ENCODE results near the gene GOLGA6D.

The GOLGA6D gene

GRCh38 chr15:75235760-75236729, 46.6 kb upstream of the GOLGA6D start:
- TF ChIP-seq CREB1 (IDR thresholded peaks at IDR 0.05; ENCODE audit: low read depth) (no peak), RAD21 (IDR thresholded peaks at IDR 0.05; ENCODE audit: low read depth) (no peak), TEAD4 (IDR thresholded peaks at IDR 0.05) (no peak), TCF12 (IDR thresholded peaks at IDR 0.05; ENCODE audit: low read depth) (no peak), ZBTB7A (IDR thresholded peaks at IDR 0.05; ENCODE audit: low read depth) (no peak), REST (IDR thresholded peaks at IDR 0.05; ENCODE audit: low read depth) (no peak), TAF1 (IDR thresholded peaks at IDR 0.05; ENCODE audit: low read depth) (no peak), FOXM1 (IDR thresholded peaks at IDR 0.05; ENCODE audit: borderline replicate concordance, low read depth) (no peak), EP300 (IDR thresholded peaks at IDR 0.05; ENCODE audit: borderline replicate concordance) (no peak), CEBPB (IDR thresholded peaks at IDR 0.05) (no peak), YY1 (IDR thresholded peaks at IDR 0.05; ENCODE audit: low read depth) (no peak), EGR1 (IDR thresholded peaks at IDR 0.05) (no peak)
- TF ChIP-seq, protein P1, sequence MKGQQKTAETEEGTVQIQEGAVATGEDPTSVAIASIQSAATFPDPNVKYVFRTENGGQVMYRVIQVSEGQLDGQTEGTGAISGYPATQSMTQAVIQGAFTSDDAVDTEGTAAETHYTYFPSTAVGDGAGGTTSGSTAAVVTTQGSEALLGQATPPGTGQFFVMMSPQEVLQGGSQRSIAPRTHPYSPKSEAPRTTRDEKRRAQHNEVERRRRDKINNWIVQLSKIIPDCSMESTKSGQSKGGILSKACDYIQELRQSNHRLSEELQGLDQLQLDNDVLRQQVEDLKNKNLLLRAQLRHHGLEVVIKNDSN (IDR thresholded peaks at IDR 0.05) = no peak
- TF ChIP-seq, protein P2, sequence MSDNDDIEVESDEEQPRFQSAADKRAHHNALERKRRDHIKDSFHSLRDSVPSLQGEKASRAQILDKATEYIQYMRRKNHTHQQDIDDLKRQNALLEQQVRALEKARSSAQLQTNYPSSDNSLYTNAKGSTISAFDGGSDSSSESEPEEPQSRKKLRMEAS (IDR thresholded peaks at IDR 0.05) = no peak

GRCh38 chr15:75237316-75237982, 45.2 kb upstream of the GOLGA6D start:
- TF ChIP-seq ZBTB7A (IDR thresholded peaks at IDR 0.05; ENCODE audit: low read depth) (no peak), TEAD4 (IDR thresholded peaks at IDR 0.05) (no peak), TCF12 (IDR thresholded peaks at IDR 0.05; ENCODE audit: low read depth) (no peak), EP300 (IDR thresholded peaks at IDR 0.05; ENCODE audit: borderline replicate concordance) (no peak), TAF1 (IDR thresholded peaks at IDR 0.05; ENCODE audit: low read depth) (no peak), EGR1 (IDR thresholded peaks at IDR 0.05) (no peak), REST (IDR thresholded peaks at IDR 0.05; ENCODE audit: low read depth) (no peak), CREB1 (IDR thresholded peaks at IDR 0.05; ENCODE audit: low read depth) (no peak), FOXM1 (IDR thresholded peaks at IDR 0.05; ENCODE audit: borderline replicate concordance, low read depth) (no peak), CEBPB (IDR thresholded peaks at IDR 0.05) (no peak), NFIC (IDR thresholded peaks at IDR 0.05) (no peak), RAD21 (IDR thresholded peaks at IDR 0.05; ENCODE audit: low read depth) (no peak)
- TF ChIP-seq, protein P1 (IDR thresholded peaks at IDR 0.05) = no peak
- TF ChIP-seq, protein P2 (IDR thresholded peaks at IDR 0.05) = no peak

- TF ChIP-seq TCF12 (IDR thresholded peaks at IDR 0.05; ENCODE audit: low read depth) (no peak), REST (IDR thresholded peaks at IDR 0.05; ENCODE audit: low read depth) (no peak), NFIC (IDR thresholded peaks at IDR 0.05) (no peak), EP300 (IDR thresholded peaks at IDR 0.05; ENCODE audit: borderline replicate concordance) (no peak), TAF1 (IDR thresholded peaks at IDR 0.05; ENCODE audit: low read depth) (no peak), ZBTB7A (IDR thresholded peaks at IDR 0.05; ENCODE audit: low read depth) (no peak), CEBPB (IDR thresholded peaks at IDR 0.05) (no peak), YY1 (IDR thresholded peaks at IDR 0.05; ENCODE audit: low read depth) (no peak), RAD21 (IDR thresholded peaks at IDR 0.05; ENCODE audit: low read depth) (no peak), TEAD4 (IDR thresholded peaks at IDR 0.05) (no peak), FOXM1 (IDR thresholded peaks at IDR 0.05; ENCODE audit: borderline replicate concordance, low read depth) (no peak), EGR1 (IDR thresholded peaks at IDR 0.05) (no peak), CREB1 (IDR thresholded peaks at IDR 0.05; ENCODE audit: low read depth) (no peak)
- TF ChIP-seq, protein P1 (IDR thresholded peaks at IDR 0.05) = no peak
- TF ChIP-seq, protein P2 (IDR thresholded peaks at IDR 0.05) = no peak
These were observed 44.5 kb upstream of the GOLGA6D start for GRCh38 chr15:75238150-75238549.

Measured in Ishikawa (cell line).